ENCODE measurements around the gene MPHOSPH6.

The MPHOSPH6 gene

GRCh38 chr16:82136956-82137821 is 32.8 kb downstream of the MPHOSPH6 start:
- TF ChIP-seq SPI1 (IDR thresholded peaks at IDR 0.05; ENCODE audit: borderline replicate concordance, low read depth) (no peak), REST (IDR thresholded peaks at IDR 0.05; ENCODE audit: insufficient replicate concordance, low read depth) (no peak), POLR2AphosphoS5 (IDR thresholded peaks at IDR 0.05; ENCODE audit: low read depth) (no peak), CTCF (IDR thresholded peaks at IDR 0.05; ENCODE audit: insufficient read depth, low read length) (no peak), GABPA (IDR thresholded peaks at IDR 0.05; ENCODE audit: low read depth) (no peak)
- no peak for DNase-seq (ENCODE audit: low read depth in 1 of 2, low spot score in 1 of 2)
- no peak overlapping the region for H3K27ac ChIP-seq (replicated peaks)
- no peak overlapping the region for H3K4me3 ChIP-seq (replicated peaks; ENCODE audit: insufficient read depth, low read length)
- H3K27me3 ChIP-seq (ENCODE audit: insufficient read depth, poor library complexity, severe bottlenecking): no peaks in the 10 kb centered on the region

DNA sequence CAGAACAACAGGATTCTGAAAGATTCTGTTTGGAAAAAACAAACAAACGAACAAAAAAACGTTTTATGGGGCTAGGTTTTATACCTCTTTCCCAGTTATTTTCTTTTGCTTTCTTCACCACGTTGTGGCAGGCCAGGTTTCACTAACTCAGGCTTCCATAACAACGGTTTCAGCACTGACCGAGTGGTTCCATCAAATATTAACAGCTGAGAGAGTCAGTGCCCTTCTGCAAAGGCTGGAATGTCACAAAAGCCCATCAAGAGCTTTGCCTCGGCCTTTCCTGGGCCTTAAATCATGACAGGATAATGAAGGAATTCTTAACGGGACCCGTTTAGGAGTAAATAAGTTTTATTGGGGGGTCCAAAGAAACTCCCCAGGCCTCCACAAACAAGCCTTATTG is 34.2 kb downstream of the MPHOSPH6 start:
- H3K4me3 ChIP-seq (replicated peaks; ENCODE audit: insufficient read depth, low read length): no peak overlapping the region
- no peak for TF ChIP-seq REST (IDR thresholded peaks at IDR 0.05; ENCODE audit: insufficient replicate concordance, low read depth)
- H3K27ac ChIP-seq (replicated peaks): no peak overlapping the region
- no peak for DNase-seq (ENCODE audit: low read depth in 1 of 2, low spot score in 1 of 2)
- H3K27me3 ChIP-seq (ENCODE audit: insufficient read depth, poor library complexity, severe bottlenecking): no peaks in the 10 kb centered on the region

GRCh38 chr16:82134846-82135245 is 35.2 kb downstream of the MPHOSPH6 start:
- TF ChIP-seq POLR2AphosphoS5 (IDR thresholded peaks at IDR 0.05; ENCODE audit: low read depth): no peak
- no peak for TF ChIP-seq REST (IDR thresholded peaks at IDR 0.05; ENCODE audit: insufficient replicate concordance, low read depth)
- no peak for TF ChIP-seq SPI1 (IDR thresholded peaks at IDR 0.05; ENCODE audit: borderline replicate concordance, low read depth)
- TF ChIP-seq CTCF (IDR thresholded peaks at IDR 0.05; ENCODE audit: insufficient read depth, low read length): no peak
- TF ChIP-seq GABPA (IDR thresholded peaks at IDR 0.05; ENCODE audit: low read depth): no peak
- DNase-seq (ENCODE audit: low read depth in 1 of 2, low spot score in 1 of 2): no peak
- H3K27ac ChIP-seq (replicated peaks): no peak overlapping the region
- no peak overlapping the region for H3K4me3 ChIP-seq (replicated peaks; ENCODE audit: insufficient read depth, low read length)
- no peaks in the 10 kb centered on the region for H3K27me3 ChIP-seq (ENCODE audit: insufficient read depth, poor library complexity, severe bottlenecking)

Measured in HL-60 (cell line).